Psoas muscle (tissue), 8 donors: Measurements from ENCODE around the gene PIGN. TPM values are rescaled to one million over a fixed set of nuclear protein-coding genes. Genes with fewer than 3 reads are reported as not detected.

Experiments used
- ATAC-seq, 4 donors: fragments of 200-7000 bp; cut with Tn5 transposase; one replicate each; pipeline ENCODE4 v1.9.1; 2020; ENCODE audit warnings: moderate library complexity in 3 of 4, mild to moderate bottlenecking in 2 of 4
- DNase-seq, 2 donors: peaks; one replicate each; pipeline ENCODE4 v3.0.0-alpha.2; 2020
- H3K27ac ChIP-seq: fragments of 200-600 bp; one replicate; pipeline ENCODE4 v1.8.0; 2022
- H3K27me3 ChIP-seq, 3 donors: fragments of 200-600 bp in 1 of 3; one replicate each; pipeline versions ENCODE4 v1.6.1 to v1.8.0; 2013 to 2022; ENCODE audit warnings: low read length in 2 of 3, mild to moderate bottlenecking in 2 of 3, moderate library complexity in 1 of 3; ENCODE audit not compliant: insufficient read depth in 3 of 3
- H3K36me3 ChIP-seq, 2 donors: fragments of 200-600 bp in 1 of 2; one replicate each; pipeline versions ENCODE4 v1.6.1 to v1.8.0; 2013 to 2022; ENCODE audit warnings: low read depth in 1 of 2, mild to moderate bottlenecking in 1 of 2, moderate library complexity in 1 of 2; ENCODE audit not compliant: insufficient read depth in 1 of 2
- H3K4me1 ChIP-seq: fragments of 200-600 bp; one replicate; pipeline ENCODE4 v1.8.0; 2022
- H3K4me3 ChIP-seq: fragments of 200-600 bp; one replicate; pipeline ENCODE4 v1.8.0; 2022; ENCODE audit warnings: mild to moderate bottlenecking
- H3K9me3 ChIP-seq: fragments of 200-600 bp; one replicate; pipeline ENCODE4 v1.8.0; 2022
- WGBS, 3 donors: extraction: QIAGEN DNeasy Blood & Tissue Kit; methylation state at CpG; one replicate each; pipeline versions ENCODE4 v1.1.6 to v1.1.7; 2013; 5-methylcytosine and 5-hydroxymethylcytosine counted together
- intact Hi-C, 2 donors: fragments of 100-400 bp; cut with DNase I; formaldehyde crosslinking; loops; one replicate each; pipeline versions ENCODE4 v1.11.0 to v1.14.2; 2022
- polyA plus RNA-seq, 3 donors: library from polyadenylated mRNA; stranded (reverse); fragments of 200-250 nt; gene quantifications; one replicate each; pipeline ENCODE4 v1.2.3, GENCODE V29; 2013
- total RNA-seq, 4 donors: library from RNA; stranded (reverse); fragmentation: NEBNext Ultra II Directional in 2 of 4; extraction: Animal tissue kit (Norgen Biotek cat#: 25700) in 2 of 4; gene quantifications; one replicate each; pipeline versions ENCODE4 v1.2.1 to v1.2.4, GENCODE V29; 2021 to 2023
- TF ChIP-seq, protein P1 (sequence below): fragments of 200-600 bp; IDR thresholded peaks from one replicate; pipeline ENCODE4 v1.8.0; 2022; ENCODE audit warnings: antibody characterized with exemption
- donor health status: healthy with polysubstance abuse.
- donor health status: DM: no; HTN: no; CAD: no; lungs with moderate emphysema.
- donor health status: Bipolar disorder and iron deficiency.
- donor health status: healthy.
- donor health status: DM: yes; HTN: yes; CAD: no.
- donor health status: DM: no; HTN: no; CAD: no.
- donor health status: DM: no; HTN: no; CAD: no.
- donor health status: DM: yes; HTN: yes; CAD: no.

PIGN gene
- total and polyA plus RNA-seq, 7 donors, result 3.2 to 18.0 (median 9.5) TPM

DNA sequence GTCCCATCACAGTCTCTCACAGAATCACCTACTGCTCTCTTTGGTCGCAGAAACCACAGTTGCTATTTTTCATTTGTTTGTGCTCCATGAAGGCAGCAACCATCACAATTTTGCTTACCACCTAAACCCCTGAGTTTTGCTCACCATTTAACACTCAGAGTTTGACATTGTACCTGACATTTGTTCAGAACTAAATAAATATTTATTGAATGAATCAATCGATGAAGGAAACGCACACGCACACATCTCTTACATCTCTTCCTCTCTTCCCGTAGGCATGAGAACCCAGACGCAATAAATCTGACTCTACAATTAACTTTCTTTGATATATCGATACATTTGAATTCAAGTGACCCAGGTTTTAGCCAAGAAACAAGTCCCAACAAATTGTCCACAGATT lies 188.5 kb downstream of the PIGN start:
- WGBS, 3 donors, result 87 to 90% (median 88%) methylated on average over 7 of the region's 7 CpGs
- Histone ChIP-seq H3K4me1 (no peaks in the 10 kb centered on the region), H3K36me3 (no peaks in the 10 kb centered on the region), H3K4me3 (no peak overlapping the region), H3K27ac (no peak overlapping the region), H3K27me3 (no peaks in the 10 kb centered on the region), H3K9me3 (no peaks in the 10 kb centered on the region)
- ATAC-seq (no peak), DNase-seq (no peak)
- intact Hi-C loops, result no loop called here
- TF ChIP-seq, protein P1, sequence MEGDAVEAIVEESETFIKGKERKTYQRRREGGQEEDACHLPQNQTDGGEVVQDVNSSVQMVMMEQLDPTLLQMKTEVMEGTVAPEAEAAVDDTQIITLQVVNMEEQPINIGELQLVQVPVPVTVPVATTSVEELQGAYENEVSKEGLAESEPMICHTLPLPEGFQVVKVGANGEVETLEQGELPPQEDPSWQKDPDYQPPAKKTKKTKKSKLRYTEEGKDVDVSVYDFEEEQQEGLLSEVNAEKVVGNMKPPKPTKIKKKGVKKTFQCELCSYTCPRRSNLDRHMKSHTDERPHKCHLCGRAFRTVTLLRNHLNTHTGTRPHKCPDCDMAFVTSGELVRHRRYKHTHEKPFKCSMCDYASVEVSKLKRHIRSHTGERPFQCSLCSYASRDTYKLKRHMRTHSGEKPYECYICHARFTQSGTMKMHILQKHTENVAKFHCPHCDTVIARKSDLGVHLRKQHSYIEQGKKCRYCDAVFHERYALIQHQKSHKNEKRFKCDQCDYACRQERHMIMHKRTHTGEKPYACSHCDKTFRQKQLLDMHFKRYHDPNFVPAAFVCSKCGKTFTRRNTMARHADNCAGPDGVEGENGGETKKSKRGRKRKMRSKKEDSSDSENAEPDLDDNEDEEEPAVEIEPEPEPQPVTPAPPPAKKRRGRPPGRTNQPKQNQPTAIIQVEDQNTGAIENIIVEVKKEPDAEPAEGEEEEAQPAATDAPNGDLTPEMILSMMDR, result no peak

DNA sequence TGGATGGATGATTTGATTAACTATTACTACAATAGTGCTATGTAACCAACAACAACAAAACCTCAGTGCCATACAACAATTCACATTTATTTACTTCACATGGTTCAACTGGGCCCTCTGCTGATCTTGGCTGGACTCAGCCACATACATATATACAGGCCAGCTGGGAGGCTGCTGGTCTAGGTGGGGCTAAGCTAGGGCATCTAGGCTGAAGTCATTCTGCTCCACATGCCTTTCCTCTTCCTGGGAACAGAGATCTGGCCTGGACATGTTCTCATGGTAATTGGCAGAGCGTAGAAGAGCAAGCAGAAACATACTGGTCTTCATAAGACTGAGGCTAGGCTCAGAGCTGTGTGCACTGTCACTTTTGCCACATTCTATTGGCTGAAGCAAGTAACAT lies 191.2 kb downstream of the PIGN start:
- ATAC-seq, result no peak
- H3K9me3 ChIP-seq, result no peaks in the 10 kb centered on the region
- no peak overlapping the region for H3K4me3 ChIP-seq
- H3K27ac ChIP-seq, result no peak overlapping the region
- H3K36me3 ChIP-seq, result no peaks in the 10 kb centered on the region
- DNase-seq, result no peak
- 95 to 100% (median 96%) methylated on average over 1 of the region's 1 CpG for WGBS, 3 donors
- intact Hi-C loops, result no loop called here
- H3K27me3 ChIP-seq, result no peaks in the 10 kb centered on the region
- TF ChIP-seq, protein P1, result no peak
- no peaks in the 10 kb centered on the region for H3K4me1 ChIP-seq

DNA sequence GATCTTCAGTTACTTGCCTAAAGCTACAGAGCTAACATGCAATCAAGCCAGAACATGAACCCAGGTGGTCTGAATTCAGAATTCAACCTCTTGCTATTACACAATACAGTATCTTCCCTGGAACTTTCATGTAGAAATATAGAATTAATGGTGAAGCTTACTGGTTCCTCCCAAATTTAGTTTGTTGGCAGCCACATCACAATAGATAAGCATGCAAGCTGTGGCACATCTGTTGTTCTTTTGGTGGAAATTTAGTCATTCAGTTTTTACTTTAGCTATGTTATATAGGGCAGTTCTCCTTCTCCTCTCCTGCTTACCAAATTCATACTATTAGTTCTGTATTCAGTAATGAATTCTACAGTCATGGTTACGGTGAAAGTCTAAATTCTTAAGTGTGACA lies 193.0 kb downstream of the PIGN start:
- WGBS, 3 donors, result 65 to 81% (median 69%) methylated on average over 1 of the region's 1 CpG
- Histone ChIP-seq H3K27ac (no peak overlapping the region), H3K4me1 (no peaks in the 10 kb centered on the region), H3K27me3 (no peaks in the 10 kb centered on the region), H3K4me3 (no peak overlapping the region), H3K9me3 (no peaks in the 10 kb centered on the region), H3K36me3 (no peaks in the 10 kb centered on the region)
- intact Hi-C loops, result no loop called here
- TF ChIP-seq, protein P1, result no peak
- no peak for ATAC-seq
- no peak for DNase-seq

DNA sequence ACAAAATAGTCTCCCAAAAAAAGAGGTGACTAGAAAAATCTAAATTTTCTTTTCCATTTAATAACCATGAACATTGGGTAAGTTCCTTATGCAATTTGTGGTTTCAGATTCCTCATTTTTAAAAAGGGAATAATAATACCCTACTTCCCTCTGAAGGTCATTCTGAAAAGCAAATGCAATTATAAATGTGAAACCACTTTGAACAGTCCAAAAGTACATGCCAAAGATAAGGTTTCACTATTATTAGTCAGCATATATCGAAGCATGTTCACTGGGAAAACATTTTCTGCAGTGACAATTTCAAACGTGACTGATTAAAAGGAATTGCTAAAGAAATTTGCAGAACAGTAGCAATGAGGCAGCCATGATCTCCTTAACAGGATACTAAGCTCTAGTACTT lies 193.9 kb downstream of the PIGN start:
- Histone ChIP-seq H3K9me3 (no peaks in the 10 kb centered on the region), H3K27me3 (no peaks in the 10 kb centered on the region), H3K4me1 (no peaks in the 10 kb centered on the region), H3K4me3 (no peak overlapping the region), H3K27ac (no peak overlapping the region), H3K36me3 (no peaks in the 10 kb centered on the region)
- no peak for DNase-seq
- WGBS, 3 donors, result 3 to 5% (median 4%) methylated on average over 2 of the region's 2 CpGs
- TF ChIP-seq, protein P1, result no peak
- intact Hi-C loops, result no loop called here
- ATAC-seq, result no peak

DNA sequence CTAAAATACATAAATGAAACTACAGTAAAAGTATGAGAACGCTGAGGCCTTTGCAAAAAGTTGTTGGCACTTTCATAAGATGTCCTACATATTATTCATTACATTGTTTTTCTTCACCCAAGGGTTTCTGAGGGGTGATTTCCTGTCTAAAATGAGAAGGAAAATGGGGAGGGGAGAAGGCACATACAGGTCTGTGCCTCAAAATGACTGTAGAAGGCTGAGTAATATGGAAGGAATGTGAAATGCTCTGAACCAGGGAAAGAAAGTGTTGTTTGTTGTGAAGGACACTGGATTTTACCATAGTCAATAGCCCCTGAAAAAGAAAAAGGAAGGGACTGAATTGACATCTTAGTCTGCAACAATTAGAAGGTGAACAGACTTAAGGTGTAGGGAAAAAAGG lies 194.6 kb downstream of the PIGN start:
- TF ChIP-seq, protein P1, result no peak
- intact Hi-C loops, result no loop called here
- 67 to 81% (median 72%) methylated on average over 1 of the region's 1 CpG for WGBS, 3 donors
- DNase-seq (no peak), ATAC-seq (no peak)
- Histone ChIP-seq H3K36me3 (no peaks in the 10 kb centered on the region), H3K9me3 (no peaks in the 10 kb centered on the region), H3K27me3 (no peaks in the 10 kb centered on the region), H3K4me3 (no peak overlapping the region), H3K4me1 (no peaks in the 10 kb centered on the region), H3K27ac (no peak overlapping the region)
